B cell (primary cell): ENCODE results near the gene CMC4. TPM values are rescaled to one million over a fixed set of nuclear protein-coding genes. Genes with fewer than 3 reads are reported as not detected.

Experiments
- ATAC-seq: fragments of 200-7000 bp; cut with Tn5 transposase; one replicate; pipeline ENCODE4 v1.10.0; 2021; ENCODE audit warnings: low read depth, mild to moderate bottlenecking, moderate number of reproducible peaks, moderate library complexity
- CTCF ChIA-PET: fragments of 350-600 bp; sonication (Branson Sonifier 250); formaldehyde crosslinking; loops from one replicate; lab custom pipeline; 2021; ENCODE audit warnings: antibody characterized with exemption, inconsistent platforms; lab: Charles Lee
- POLR2A ChIA-PET: fragments of 350-600 bp; sonication (Branson Sonifier 250); formaldehyde crosslinking; loops from one replicate; lab custom pipeline; 2021; ENCODE audit warnings: antibody characterized with exemption; lab: Charles Lee
- DNase-seq: peaks from one replicate; pipeline ENCODE4 v3.0.0; 2013
- H2AFZ ChIP-seq: 2 replicates; pipeline ENCODE4 v1.6.1; 2012; ENCODE audit warnings: mild to moderate bottlenecking, low read depth, low read length; ENCODE audit not compliant: insufficient read depth, poor library complexity, severe bottlenecking
- H3K27ac ChIP-seq, 2 donors: 1 replicate in 1 of 2; 2 replicates in 1 of 2; pipeline ENCODE4 v1.5.1; 2012 to 2013; ENCODE audit warnings: low read length in 2 of 2, mild to moderate bottlenecking in 2 of 2, moderate library complexity in 1 of 2
- H3K27me3 ChIP-seq, 4 experiments: fragments of 200-600 bp in 1 of 4; sonication (generic) in 1 of 4; replicated peaks in 1 of 4; 1 replicate in 2 of 4; 2 replicates in 2 of 4; pipeline versions ENCODE4 v1.6.1 to v1.7.0; 2013 to 2016; ENCODE audit warnings: low read length in 3 of 4, mild to moderate bottlenecking in 2 of 4, mixed read lengths in 1 of 4, moderate library complexity in 1 of 4; ENCODE audit not compliant: insufficient read depth in 4 of 4, control insufficient read depth in 3 of 4; ENCODE audit errors: control extremely low read depth in 1 of 4
- H3K36me3 ChIP-seq, 2 experiments: replicated peaks in 1 of 2; 1 replicate in 1 of 2; 2 replicates in 1 of 2; pipeline versions ENCODE4 v1.6.1 to v1.7.1; 2013; ENCODE audit warnings: low read length in 1 of 2; ENCODE audit not compliant: insufficient read depth in 2 of 2, control insufficient read depth in 1 of 2; ENCODE audit errors: control extremely low read depth in 1 of 2, extremely low read depth in 1 of 2
- H3K4me1 ChIP-seq, 2 donors: fragments of 200-600 bp in 1 of 2; sonication (generic) in 1 of 2; 1 replicate in 1 of 2; 2 replicates in 1 of 2; pipeline versions ENCODE4 v1.5.1 to v1.6.1; 2013 to 2017; ENCODE audit warnings: low read length in 2 of 2; ENCODE audit not compliant: control insufficient read depth in 2 of 2, insufficient read depth in 2 of 2
- H3K4me2 ChIP-seq: replicated peaks from 2 replicates; pipeline ENCODE3; 2012; ENCODE audit warnings: mild to moderate bottlenecking, low read depth, low read length; ENCODE audit not compliant: poor library complexity, severe bottlenecking
- H3K4me3 ChIP-seq, 5 experiments: fragments of 200-600 bp in 1 of 5; sonication (generic) in 1 of 5; 1 replicate in 3 of 5; 2 replicates in 2 of 5; pipeline versions ENCODE4 v1.5.1 to v1.7.0; 2011 to 2016; ENCODE audit warnings: low read length in 4 of 5, mild to moderate bottlenecking in 4 of 5, low read depth in 2 of 5, control low read depth in 1 of 5, moderate library complexity in 1 of 5; ENCODE audit not compliant: insufficient read depth in 1 of 5; ENCODE audit errors: control extremely low read depth in 1 of 5, extremely low read depth in 1 of 5
- H3K79me2 ChIP-seq: fragments of 200-600 bp; sonication (generic); one replicate; pipeline ENCODE4 v1.6.0; 2016; ENCODE audit warnings: low read length; ENCODE audit not compliant: control insufficient read depth, insufficient read depth
- H3K9ac ChIP-seq: fragments of 200-600 bp; sonication (generic); 2 replicates; pipeline ENCODE4 v1.6.1; 2017; ENCODE audit warnings: mild to moderate bottlenecking, low read length, moderate library complexity
- H3K9me3 ChIP-seq, 3 donors: one replicate each; pipeline versions ENCODE4 v1.6.1 to v1.7.1; 2013; ENCODE audit warnings: low read length in 2 of 3; ENCODE audit not compliant: control insufficient read depth in 2 of 3, insufficient read depth in 1 of 3; ENCODE audit errors: control extremely low read depth in 1 of 3
- H4K20me1 ChIP-seq: 2 replicates; pipeline ENCODE4 v1.6.0; 2012; ENCODE audit warnings: mild to moderate bottlenecking, low read length; ENCODE audit not compliant: insufficient read depth, control insufficient read depth, poor library complexity, severe bottlenecking
- H3K27ac Mint-ChIP-seq: one replicate; pipeline ENCODE4 v1.8.0; 2021; ENCODE audit warnings: mixed read lengths
- H3K27me3 Mint-ChIP-seq: one replicate; pipeline ENCODE4 v1.8.0; 2021; ENCODE audit warnings: mixed read lengths
- H3K4me1 Mint-ChIP-seq: one replicate; pipeline ENCODE4 v1.8.0; 2021; ENCODE audit warnings: mixed read lengths
- H3K4me3 Mint-ChIP-seq: one replicate; pipeline ENCODE4 v1.8.0; 2021; ENCODE audit warnings: mixed read lengths
- H3K9me3 Mint-ChIP-seq: one replicate; pipeline ENCODE4 v1.8.0; 2022; ENCODE audit warnings: mixed read lengths; ENCODE audit not compliant: insufficient read depth
- CTCF ChIP-seq: fragments of 200-600 bp; IDR thresholded peaks from one replicate; pipeline ENCODE4 v1.8.0; 2022; ENCODE audit warnings: antibody characterized with exemption, mild to moderate bottlenecking
- EZH2 ChIP-seq: IDR thresholded peaks from 2 replicates; pipeline ENCODE4 v1.6.1; 2012; ENCODE audit warnings: borderline replicate concordance, low read depth, mild to moderate bottlenecking, moderate library complexity, low read length; ENCODE audit not compliant: insufficient read depth, poor library complexity, severe bottlenecking
- WGBS: methylation state at CpG from one replicate; pipeline ENCODE4 v1.1.5; 2013; ENCODE audit warnings: missing lambda C conversion rate; ENCODE audit not compliant: insufficient coverage; 5-methylcytosine and 5-hydroxymethylcytosine counted together
- intact Hi-C: fragments of 100-400 bp; cut with micrococcal nuclease; formaldehyde crosslinking; loops from one replicate; pipeline ENCODE4 v1.10.0; 2022
- polyA plus RNA-seq: library from polyadenylated mRNA; depleted of rRNA; stranded (reverse); fragments of >200 nt; gene quantifications from 2 replicates; pipeline ENCODE4 v1.2.3, GENCODE V29; 2012
- total RNA-seq, 2 donors: library from RNA; stranded (reverse); fragments of 120-200 nt in 1 of 2; gene quantifications; 1 replicate in 1 of 2; 2 replicates in 1 of 2; pipeline versions ENCODE4 v1.2.3 to v1.2.4, GENCODE V29; 2013 to 2022

CMC4 gene
- total and polyA plus RNA-seq, 2 donors (not counting 1 experiment from before 2014, with no cell fraction given): 6.0 to 10.1 TPM

- POLR2A ChIA-PET: no interaction called here
- no peaks in the 10 kb centered on the region for H3K9me3 Mint-ChIP-seq
- no peak overlapping the region for H3K4me3 Mint-ChIP-seq
- Histone ChIP-seq H3K4me2 (no peak overlapping the region), H4K20me1 (peaks cover 12% of the 10 kb centered on the region), H3K36me3 (peaks cover 0 to 13% of the 10 kb centered on the region in 2 experiments), H3K27ac (no peak overlapping the region), H3K4me3 (no peak overlapping the region), H3K79me2 (peaks cover 12% of the 10 kb centered on the region), H3K9ac (no peak overlapping the region), H2AFZ (no peak overlapping the region), H3K9me3 (no peaks in the 10 kb centered on the region), H3K27me3 (no peaks in the 10 kb centered on the region), H3K4me1 (no peaks in the 10 kb centered on the region)
- DNase-seq (no peak), ATAC-seq (no peak)
- H3K27ac Mint-ChIP-seq: no peak overlapping the region
- WGBS: no CpG with 5 or more reads among the region's 6 CpGs
- intact Hi-C loops: no loop called here
- H3K4me1 Mint-ChIP-seq: peaks cover 7% of the 10 kb centered on the region
- CTCF ChIA-PET: interaction anchor here (0.9 to 1.7 kb wide), 2 partner anchors 9 to 10 kb away, joined by 3 to 9 read pairs; no protein-coding TSS in a partner anchor
- TF ChIP-seq CTCF (no peak), EZH2 (no peak)
- no peaks in the 10 kb centered on the region for H3K27me3 Mint-ChIP-seq
Measured at GRCh38 chrX:155046129-155046810, 24.7 kb downstream of the CMC4 start.

- Histone ChIP-seq H2AFZ (no peak overlapping the region), H3K27me3 (no peaks in the 10 kb centered on the region), H3K27ac (no peak overlapping the region), H3K9ac (no peak overlapping the region), H3K9me3 (peaks cover 0 to 3% (median 0%) of the 10 kb centered on the region in 3 donors), H3K4me1 (no peaks in the 10 kb centered on the region), H4K20me1 (no peaks in the 10 kb centered on the region), H3K4me3 (no peak overlapping the region), H3K36me3 (peaks cover 0 to 26% of the 10 kb centered on the region in 2 experiments), H3K4me2 (no peak overlapping the region), H3K79me2 (peaks cover 51% of the 10 kb centered on the region)
- no peak overlapping the region for H3K27ac Mint-ChIP-seq
- no peak overlapping the region for H3K4me3 Mint-ChIP-seq
- intact Hi-C loops: no loop called here
- DNase-seq: no peak
- H3K4me1 Mint-ChIP-seq: peaks cover 17% of the 10 kb centered on the region
- H3K9me3 Mint-ChIP-seq: no peaks in the 10 kb centered on the region
- ATAC-seq: no peak
- TF ChIP-seq EZH2 (no peak), CTCF (no peak)
- no CpG with 5 or more reads among the region's 4 CpGs for WGBS
- no peaks in the 10 kb centered on the region for H3K27me3 Mint-ChIP-seq
- ChIA-PET CTCF (no interaction called here), POLR2A (no interaction called here)
Measured at GRCh38 chrX:155035688-155036087, 35.2 kb downstream of the CMC4 start.
